Measurements from ENCODE around the gene DNAJB8.

The DNAJB8 gene

GRCh38 chr3:128421439-128421836 is 45.3 kb downstream of the DNAJB8 start:
- H3K9me3 ChIP-seq (ENCODE audit: control insufficient read depth, insufficient read depth, low read length), result no peaks in the 10 kb centered on the region
- H3K4me1 ChIP-seq (ENCODE audit: control insufficient read depth, low read length), result peaks cover under 1% of the 10 kb centered on the region; the same call in 1 of the 2 replicates
- no peak overlapping the region for H3K27ac ChIP-seq (ENCODE audit: low read depth, low read length)
- H3K4me2 ChIP-seq (ENCODE audit: low read length), result no peak overlapping the region
- no peaks in the 10 kb centered on the region; the same call in 1 of the 2 replicates for H3K27me3 ChIP-seq (ENCODE audit: control insufficient read depth, low read length)
- H3K9me2 ChIP-seq (replicated peaks; ENCODE audit: control insufficient read depth, low read length), result no peaks in the 10 kb centered on the region
- H4K20me1 ChIP-seq (ENCODE audit: control insufficient read depth, insufficient read depth, low read depth, low read length), result 0 out of 2 replicates have a peak, but pooled peaks cover 2% of the 10 kb centered on the region
- no peak for TF ChIP-seq CTCF (IDR thresholded peaks at IDR 0.05; ENCODE audit: low read depth, low read length, poor library complexity, severe bottlenecking)
- TF ChIP-seq EZH2phosphoT487 (IDR thresholded peaks at IDR 0.05; ENCODE audit: borderline replicate concordance, low read length), result no peak
- no peaks in the 10 kb centered on the region for H3F3A ChIP-seq (ENCODE audit: control insufficient read depth, insufficient read depth)
- H3K79me2 ChIP-seq (ENCODE audit: control insufficient read depth, low read length), result no peaks in the 10 kb centered on the region
- no peak overlapping the region for H3K4me3 ChIP-seq (ENCODE audit: low read length)
- no peaks in the 10 kb centered on the region for H3K36me3 ChIP-seq (ENCODE audit: control insufficient read depth, low read length)

GRCh38 chr3:128420720-128421438 is 45.8 kb downstream of the DNAJB8 start:
- H3F3A ChIP-seq (ENCODE audit: control insufficient read depth, insufficient read depth), result no peaks in the 10 kb centered on the region
- H3K9me3 ChIP-seq (ENCODE audit: control insufficient read depth, insufficient read depth, low read length), result no peaks in the 10 kb centered on the region
- H3K27ac ChIP-seq (ENCODE audit: low read depth, low read length), result no peak overlapping the region
- H3K9me2 ChIP-seq (replicated peaks; ENCODE audit: control insufficient read depth, low read length), result no peaks in the 10 kb centered on the region
- H3K4me3 ChIP-seq (ENCODE audit: low read length), result no peak overlapping the region
- H3K79me2 ChIP-seq (ENCODE audit: control insufficient read depth, low read length), result no peaks in the 10 kb centered on the region
- no peaks in the 10 kb centered on the region for H3K4me1 ChIP-seq (ENCODE audit: control insufficient read depth, low read length)
- H3K27me3 ChIP-seq (ENCODE audit: control insufficient read depth, low read length), result no peaks in the 10 kb centered on the region
- TF ChIP-seq EZH2phosphoT487 (IDR thresholded peaks at IDR 0.05; ENCODE audit: borderline replicate concordance, low read length) (no peak), CTCF (IDR thresholded peaks at IDR 0.05; ENCODE audit: low read depth, low read length, poor library complexity, severe bottlenecking) (no peak)
- H3K4me2 ChIP-seq (ENCODE audit: low read length), result no peak overlapping the region
- 0 out of 2 replicates have a peak, but pooled peaks cover 2% of the 10 kb centered on the region for H4K20me1 ChIP-seq (ENCODE audit: control insufficient read depth, insufficient read depth, low read depth, low read length)
- H3K36me3 ChIP-seq (ENCODE audit: control insufficient read depth, low read length), result no peaks in the 10 kb centered on the region

GRCh38 chr3:128420289-128420688 is 46.4 kb downstream of the DNAJB8 start:
- Histone ChIP-seq H3K27ac (ENCODE audit: low read depth, low read length) (no peak overlapping the region), H3K4me2 (ENCODE audit: low read length) (no peak overlapping the region), H3K36me3 (ENCODE audit: control insufficient read depth, low read length) (no peaks in the 10 kb centered on the region)

More at GRCh38 chr3:128420289-128420688, 46.4 kb downstream of the DNAJB8 start:
- H3K9me3 ChIP-seq (ENCODE audit: control insufficient read depth, insufficient read depth, low read length), result no peaks in the 10 kb centered on the region
- no peaks in the 10 kb centered on the region for H3K9me2 ChIP-seq (replicated peaks; ENCODE audit: control insufficient read depth, low read length)
- no peaks in the 10 kb centered on the region for H3K4me1 ChIP-seq (ENCODE audit: control insufficient read depth, low read length)
- H3F3A ChIP-seq (ENCODE audit: control insufficient read depth, insufficient read depth), result no peaks in the 10 kb centered on the region
- no peaks in the 10 kb centered on the region for H3K79me2 ChIP-seq (ENCODE audit: control insufficient read depth, low read length)
- H3K27me3 ChIP-seq (ENCODE audit: control insufficient read depth, low read length), result no peaks in the 10 kb centered on the region
- H4K20me1 ChIP-seq (ENCODE audit: control insufficient read depth, insufficient read depth, low read depth, low read length), result 0 out of 2 replicates have a peak, but pooled peaks cover 2% of the 10 kb centered on the region
- TF ChIP-seq EZH2phosphoT487 (IDR thresholded peaks at IDR 0.05; ENCODE audit: borderline replicate concordance, low read length), result no peak
- no peak for TF ChIP-seq CTCF (IDR thresholded peaks at IDR 0.05; ENCODE audit: low read depth, low read length, poor library complexity, severe bottlenecking)
- no peak overlapping the region for H3K4me3 ChIP-seq (ENCODE audit: low read length)
